Activated CD8-positive, alpha-beta T cell treated with anti-CD3 and anti-CD28 coated beads for 36 hours (primary cell): ENCODE results near the gene KCNA2. TPM values are rescaled to one million over a fixed set of nuclear protein-coding genes. Genes with fewer than 3 reads are reported as not detected.

Experiments used
- ATAC-seq: fragments of 200-7000 bp; cut with Tn5 transposase; one replicate; pipeline ENCODE4 v1.10.0; 2021; ENCODE audit warnings: mild to moderate bottlenecking, moderate library complexity
- CTCF ChIA-PET: fragments of 350-600 bp; sonication (Branson Sonifier 250); formaldehyde crosslinking; loops from one replicate; lab custom pipeline; 2021; ENCODE audit warnings: antibody characterized with exemption; lab: Charles Lee
- POLR2A ChIA-PET: fragments of 350-600 bp; sonication (Branson Sonifier 250); formaldehyde crosslinking; loops from one replicate; lab custom pipeline; 2021; ENCODE audit warnings: antibody characterized with exemption; lab: Charles Lee
- DNase-seq: peaks from one replicate; pipeline ENCODE4 v3.0.0-alpha.2; 2020
- H3K27ac Mint-ChIP-seq: one replicate; pipeline ENCODE4 v1.8.0; 2021; ENCODE audit warnings: mild to moderate bottlenecking, mixed read lengths
- H3K27me3 Mint-ChIP-seq: one replicate; pipeline ENCODE4 v1.8.0; 2021; ENCODE audit warnings: mixed read lengths
- H3K36me3 Mint-ChIP-seq: one replicate; pipeline ENCODE4 v1.8.0; 2021; ENCODE audit warnings: low read depth, mixed read lengths
- H3K4me1 Mint-ChIP-seq: one replicate; pipeline ENCODE4 v1.8.0; 2021; ENCODE audit warnings: low read depth, mixed read lengths
- H3K4me3 Mint-ChIP-seq: one replicate; pipeline ENCODE4 v1.8.0; 2021; ENCODE audit warnings: mild to moderate bottlenecking, moderate library complexity, mixed read lengths
- H3K9me3 Mint-ChIP-seq: one replicate; pipeline ENCODE4 v1.8.0; 2021; ENCODE audit warnings: mixed read lengths
- intact Hi-C: fragments of 100-400 bp; cut with micrococcal nuclease; formaldehyde crosslinking; loops from one replicate; pipeline ENCODE4 v1.10.0; 2022
- total RNA-seq, 2 experiments: library from RNA; stranded (reverse); gene quantifications; one replicate each; pipeline ENCODE4 v1.2.3, GENCODE V29; 2021
- TF ChIP-seq, protein P1 (sequence below): fragments of 200-600 bp; IDR thresholded peaks from one replicate; pipeline ENCODE4 v1.8.0; 2022; ENCODE audit warnings: antibody characterized with exemption, mild to moderate bottlenecking

The KCNA2 gene
- total RNA-seq, 2 experiments from 2014 or later, result 0.02 to 0.14 TPM

DNA sequence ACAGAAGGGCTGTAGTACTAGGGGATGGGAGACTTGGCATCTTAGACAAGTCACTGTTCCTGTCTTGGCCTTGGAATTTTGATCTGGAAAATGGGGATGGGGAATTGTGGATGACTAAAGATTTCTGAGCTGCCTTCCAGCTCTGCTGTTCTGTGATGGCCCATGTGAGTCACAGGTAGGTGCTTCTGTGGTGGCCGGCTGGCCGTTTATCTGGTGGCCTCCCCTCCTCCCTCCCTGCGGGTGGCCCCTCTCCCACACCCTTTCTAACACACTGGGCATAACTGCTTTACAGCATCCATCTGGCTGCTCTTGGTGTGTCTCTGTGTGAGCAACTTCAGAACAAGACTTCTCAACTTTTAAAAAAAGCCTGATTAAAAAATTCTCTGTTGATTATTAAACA, 35.9 kb downstream of the KCNA2 start:
- no peaks in the 10 kb centered on the region for H3K4me1 Mint-ChIP-seq
- no peak overlapping the region for H3K27ac Mint-ChIP-seq
- TF ChIP-seq, protein P1, sequence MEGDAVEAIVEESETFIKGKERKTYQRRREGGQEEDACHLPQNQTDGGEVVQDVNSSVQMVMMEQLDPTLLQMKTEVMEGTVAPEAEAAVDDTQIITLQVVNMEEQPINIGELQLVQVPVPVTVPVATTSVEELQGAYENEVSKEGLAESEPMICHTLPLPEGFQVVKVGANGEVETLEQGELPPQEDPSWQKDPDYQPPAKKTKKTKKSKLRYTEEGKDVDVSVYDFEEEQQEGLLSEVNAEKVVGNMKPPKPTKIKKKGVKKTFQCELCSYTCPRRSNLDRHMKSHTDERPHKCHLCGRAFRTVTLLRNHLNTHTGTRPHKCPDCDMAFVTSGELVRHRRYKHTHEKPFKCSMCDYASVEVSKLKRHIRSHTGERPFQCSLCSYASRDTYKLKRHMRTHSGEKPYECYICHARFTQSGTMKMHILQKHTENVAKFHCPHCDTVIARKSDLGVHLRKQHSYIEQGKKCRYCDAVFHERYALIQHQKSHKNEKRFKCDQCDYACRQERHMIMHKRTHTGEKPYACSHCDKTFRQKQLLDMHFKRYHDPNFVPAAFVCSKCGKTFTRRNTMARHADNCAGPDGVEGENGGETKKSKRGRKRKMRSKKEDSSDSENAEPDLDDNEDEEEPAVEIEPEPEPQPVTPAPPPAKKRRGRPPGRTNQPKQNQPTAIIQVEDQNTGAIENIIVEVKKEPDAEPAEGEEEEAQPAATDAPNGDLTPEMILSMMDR, result no peak
- H3K4me3 Mint-ChIP-seq, result no peak overlapping the region
- no peaks in the 10 kb centered on the region for H3K9me3 Mint-ChIP-seq
- CTCF ChIA-PET, result interaction anchor here (1.2 kb wide), 1 partner anchor 196 kb away, joined by 4 read pairs; no protein-coding TSS in a partner anchor
- DNase-seq (no peak), ATAC-seq (no peak)
- POLR2A ChIA-PET, result no interaction called here
- intact Hi-C loops, result no loop called here
- H3K27me3 Mint-ChIP-seq, result peaks cover 11% of the 10 kb centered on the region
- no peaks in the 10 kb centered on the region for H3K36me3 Mint-ChIP-seq

DNA sequence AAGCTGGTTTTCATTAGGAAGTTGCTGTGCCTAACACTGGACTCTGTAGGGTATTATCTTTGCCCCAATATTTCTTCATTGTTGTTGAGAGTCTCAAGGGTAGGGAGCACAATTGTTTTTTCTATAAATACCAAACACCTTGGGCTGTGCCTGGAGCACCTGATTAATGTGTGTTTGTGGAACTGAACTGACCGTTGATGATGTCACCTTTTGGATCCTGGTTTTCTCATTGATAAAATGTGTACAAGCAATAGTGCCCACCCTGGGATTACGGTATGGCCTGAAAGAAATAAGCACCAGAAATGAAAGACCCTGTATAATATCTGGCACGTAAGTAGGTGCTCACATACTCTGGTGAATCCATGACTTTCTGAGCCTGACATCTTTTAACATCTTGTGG, 39.3 kb downstream of the KCNA2 start:
- no peak overlapping the region for H3K27ac Mint-ChIP-seq
- CTCF ChIA-PET, result interaction anchor here (1.1 to 3.3 kb wide), 2 partner anchors 12 to 199 kb away, joined by 3 to 14 read pairs; no protein-coding TSS in a partner anchor
- no peak overlapping the region for H3K4me3 Mint-ChIP-seq
- TF ChIP-seq, protein P1, result no peak
- H3K4me1 Mint-ChIP-seq, result no peaks in the 10 kb centered on the region
- intact Hi-C loops, result no loop called here
- ATAC-seq (no peak), DNase-seq (no peak)
- H3K27me3 Mint-ChIP-seq, result peaks cover 11% of the 10 kb centered on the region
- POLR2A ChIA-PET, result no interaction called here
- H3K9me3 Mint-ChIP-seq, result no peaks in the 10 kb centered on the region
- H3K36me3 Mint-ChIP-seq, result no peaks in the 10 kb centered on the region

DNA sequence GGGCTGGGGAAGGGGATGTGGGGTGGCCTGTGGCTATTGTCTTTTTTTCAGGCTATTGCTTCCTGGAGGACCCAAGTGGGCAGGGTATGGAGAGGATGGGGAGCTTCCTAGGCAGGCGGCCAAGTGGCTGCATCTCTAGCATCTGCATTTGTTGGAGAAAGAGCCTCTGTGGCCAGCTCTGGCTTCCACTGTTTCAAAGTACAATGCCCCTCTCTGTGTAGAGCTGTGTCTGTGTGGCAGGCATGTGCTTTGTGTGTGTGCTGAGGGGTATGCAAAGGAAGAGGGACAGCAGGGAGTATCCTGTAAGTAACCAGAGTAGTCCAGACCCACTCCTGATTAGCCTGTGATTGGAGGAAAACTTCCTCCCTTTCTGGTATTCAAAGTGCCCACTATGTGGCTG, 40.6 kb downstream of the KCNA2 start:
- CTCF ChIA-PET, result interaction anchor here (0.5 to 1.0 kb wide), 2 partner anchors 359 to 833 kb away, joined by 3 read pairs; no protein-coding TSS in a partner anchor
- ATAC-seq, result no peak
- no peak overlapping the region for H3K27ac Mint-ChIP-seq

DNA sequence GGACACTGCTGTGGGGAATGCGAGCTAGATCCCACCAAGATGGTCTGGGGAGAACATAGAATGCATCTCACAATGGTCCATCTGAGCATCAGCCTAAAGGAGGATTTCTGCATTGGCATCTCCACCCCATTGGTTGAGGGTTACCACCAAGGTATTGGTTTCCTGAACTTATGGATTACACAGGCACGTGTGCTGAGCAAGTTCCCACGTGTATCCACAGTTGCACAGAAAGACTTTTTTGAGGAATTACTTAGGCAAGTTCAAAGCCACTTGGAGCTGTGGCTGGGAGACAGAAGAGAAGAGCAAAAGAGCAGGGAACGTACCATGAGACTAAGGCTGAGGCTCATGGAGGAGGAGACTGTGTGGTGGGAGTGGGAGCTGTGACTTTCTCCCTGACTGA, 43.1 kb downstream of the KCNA2 start:
- Mint-ChIP-seq H3K27me3 (peaks cover 3% of the 10 kb centered on the region), H3K4me1 (no peaks in the 10 kb centered on the region), H3K4me3 (no peak overlapping the region), H3K27ac (no peak overlapping the region), H3K36me3 (no peaks in the 10 kb centered on the region), H3K9me3 (no peaks in the 10 kb centered on the region)
- CTCF ChIA-PET, result interaction anchor here (1.5 to 1.6 kb wide), 2 partner anchors 39 to 218 kb away, joined by 4 to 5 read pairs; no protein-coding TSS in a partner anchor
- POLR2A ChIA-PET, result interaction anchor here (1.0 to 1.1 kb wide), 2 partner anchors 11 to 31 kb away, joined by 3 read pairs; no protein-coding TSS in a partner anchor
- TF ChIP-seq, protein P1, result no peak
- DNase-seq (no peak), ATAC-seq (no peak)
- intact Hi-C loops, result no loop called here

More for the DNA sequence above, 40.6 kb downstream of the KCNA2 start:
- Mint-ChIP-seq H3K36me3 (no peaks in the 10 kb centered on the region), H3K4me1 (no peaks in the 10 kb centered on the region), H3K9me3 (no peaks in the 10 kb centered on the region), H3K27me3 (peaks cover 5% of the 10 kb centered on the region), H3K4me3 (no peak overlapping the region)
- TF ChIP-seq, protein P1, result no peak
- POLR2A ChIA-PET, result no interaction called here
- intact Hi-C loops, result no loop called here
- no peak for DNase-seq

DNA sequence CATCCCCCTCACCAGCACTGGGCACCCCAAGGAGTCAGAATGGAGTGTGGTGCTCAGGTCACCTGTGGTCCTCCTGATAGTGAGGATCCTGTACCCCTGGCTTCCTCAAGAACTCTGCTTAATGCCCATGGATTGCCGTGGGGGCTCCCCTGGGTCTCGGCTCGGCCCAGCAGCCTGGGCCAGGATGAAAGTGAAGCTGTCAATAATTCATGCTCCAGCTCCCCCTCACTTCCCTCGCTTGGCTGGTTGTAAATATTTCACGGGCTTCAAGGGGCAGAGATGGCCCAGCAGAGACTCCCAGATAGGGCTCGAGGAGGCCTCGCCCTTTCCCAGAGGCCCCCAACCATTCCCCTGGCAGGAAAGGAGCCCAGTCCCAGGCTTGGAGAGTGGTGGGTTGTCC, 44.6 kb downstream of the KCNA2 start:
- intact Hi-C loops, result no loop called here
- DNase-seq (no peak), ATAC-seq (no peak)
- H3K9me3 Mint-ChIP-seq, result no peaks in the 10 kb centered on the region
- no peaks in the 10 kb centered on the region for H3K36me3 Mint-ChIP-seq
- CTCF ChIA-PET, result interaction anchor here (1.1 to 1.6 kb wide), 3 partner anchors 17 to 219 kb away, joined by 3 to 5 read pairs (median 4); no protein-coding TSS in a partner anchor
- H3K27me3 Mint-ChIP-seq, result peaks cover 8% of the 10 kb centered on the region
- no peak overlapping the region for H3K27ac Mint-ChIP-seq
- no peaks in the 10 kb centered on the region for H3K4me1 Mint-ChIP-seq
- TF ChIP-seq, protein P1, result no peak
- POLR2A ChIA-PET, result no interaction called here
- H3K4me3 Mint-ChIP-seq, result no peak overlapping the region
